GM18909 (cell line): Measurements from ENCODE around the gene LRR1.
A peak's percentile ranks its signal among the peaks of the same experiment; 100 is the strongest.

Experiments used
- ATAC-seq: cut with Tn5 transposase; IDR thresholded peaks from one replicate; pipeline ENCODE4 v1.9.1; 2021; ENCODE audit warnings: mild to moderate bottlenecking; ENCODE audit not compliant: unreplicated experiment, poor library complexity

Gene LRR1, protein sequence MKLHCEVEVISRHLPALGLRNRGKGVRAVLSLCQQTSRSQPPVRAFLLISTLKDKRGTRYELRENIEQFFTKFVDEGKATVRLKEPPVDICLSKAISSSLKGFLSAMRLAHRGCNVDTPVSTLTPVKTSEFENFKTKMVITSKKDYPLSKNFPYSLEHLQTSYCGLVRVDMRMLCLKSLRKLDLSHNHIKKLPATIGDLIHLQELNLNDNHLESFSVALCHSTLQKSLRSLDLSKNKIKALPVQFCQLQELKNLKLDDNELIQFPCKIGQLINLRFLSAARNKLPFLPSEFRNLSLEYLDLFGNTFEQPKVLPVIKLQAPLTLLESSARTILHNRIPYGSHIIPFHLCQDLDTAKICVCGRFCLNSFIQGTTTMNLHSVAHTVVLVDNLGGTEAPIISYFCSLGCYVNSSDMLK

DNA sequence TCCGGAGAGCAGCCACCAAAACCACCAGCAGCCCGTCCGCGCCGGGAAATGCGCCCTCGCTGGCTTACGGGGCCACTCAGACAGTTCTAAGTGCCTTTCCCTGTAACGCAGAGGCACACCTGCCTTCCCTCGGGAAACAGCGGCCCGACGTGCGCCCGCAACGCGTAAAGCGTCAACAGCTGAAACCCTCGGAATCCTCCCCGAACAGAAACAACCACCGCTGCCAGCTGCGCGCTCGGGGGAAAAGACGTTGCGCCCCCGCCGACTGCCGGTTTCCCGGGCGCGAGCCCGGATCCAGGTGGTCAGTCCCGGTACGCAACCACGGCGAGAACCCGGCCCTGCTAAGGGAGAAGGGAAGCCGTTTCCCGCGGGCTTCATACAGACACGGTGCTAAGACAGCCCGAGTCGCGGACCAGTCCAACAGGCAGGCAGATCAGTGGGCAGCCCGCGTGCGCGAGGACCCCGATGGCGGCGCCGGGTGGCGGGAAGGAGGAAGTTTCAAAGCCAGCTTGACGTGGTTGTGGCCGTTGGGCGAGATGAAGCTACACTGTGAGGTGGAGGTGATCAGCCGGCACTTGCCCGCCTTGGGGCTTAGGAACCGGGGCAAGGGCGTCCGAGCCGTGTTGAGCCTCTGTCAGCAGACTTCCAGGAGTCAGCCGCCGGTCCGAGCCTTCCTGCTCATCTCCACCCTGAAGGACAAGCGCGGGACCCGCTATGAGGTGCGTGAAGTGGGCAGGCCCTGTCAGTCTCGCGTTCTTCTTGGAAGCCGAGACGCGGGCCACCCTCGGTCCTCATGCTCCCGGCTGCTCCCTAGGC lies at the start of gene LRR1:
LRR1 (plus strand) TSS at position 456 of the 816 bp plus-strand sequence; CDS start at position 537, 81 bp downstream.
- ATAC-seq: peak; percentile 60

DNA sequence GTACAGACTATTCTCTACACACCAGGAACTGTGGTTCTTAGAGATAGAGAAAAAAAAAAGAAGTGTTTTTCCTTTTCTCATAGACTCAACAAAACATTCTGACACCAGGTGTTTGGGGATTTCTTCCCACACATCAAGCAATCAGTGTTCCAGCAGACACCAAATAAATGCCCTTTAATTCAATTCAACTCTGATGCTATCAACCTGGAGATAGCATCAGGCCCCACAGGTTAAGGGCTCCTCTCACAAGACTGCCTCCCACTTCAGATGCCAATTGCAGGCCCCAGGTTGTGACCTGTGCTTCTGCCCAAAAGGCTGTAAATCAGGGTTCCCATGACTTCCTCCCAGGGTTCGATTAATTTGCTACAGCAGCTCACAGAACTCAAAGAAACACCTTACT lies 49.3 kb upstream of the LRR1 start:
- ATAC-seq: no peak

DNA sequence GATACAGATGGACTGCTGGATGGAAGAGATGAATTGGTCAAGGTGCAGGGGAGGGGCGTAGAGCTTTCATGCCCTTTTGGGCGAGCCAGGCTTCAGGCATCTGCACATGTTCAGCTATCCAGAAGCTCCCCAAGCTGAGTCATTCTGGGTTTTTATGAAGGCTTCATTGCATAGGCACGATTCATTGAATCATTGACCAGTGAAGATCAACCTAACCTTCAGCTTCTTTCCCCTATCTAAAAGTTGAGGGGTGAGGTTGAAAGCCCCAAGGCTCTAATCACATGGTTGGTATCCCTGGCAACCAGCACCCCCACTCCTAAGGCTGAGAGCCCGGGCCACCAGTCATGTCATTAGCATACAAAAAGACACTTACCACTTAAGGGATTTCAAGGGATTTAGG lies 48.9 kb upstream of the LRR1 start:
- peak; percentile 59 for ATAC-seq

DNA sequence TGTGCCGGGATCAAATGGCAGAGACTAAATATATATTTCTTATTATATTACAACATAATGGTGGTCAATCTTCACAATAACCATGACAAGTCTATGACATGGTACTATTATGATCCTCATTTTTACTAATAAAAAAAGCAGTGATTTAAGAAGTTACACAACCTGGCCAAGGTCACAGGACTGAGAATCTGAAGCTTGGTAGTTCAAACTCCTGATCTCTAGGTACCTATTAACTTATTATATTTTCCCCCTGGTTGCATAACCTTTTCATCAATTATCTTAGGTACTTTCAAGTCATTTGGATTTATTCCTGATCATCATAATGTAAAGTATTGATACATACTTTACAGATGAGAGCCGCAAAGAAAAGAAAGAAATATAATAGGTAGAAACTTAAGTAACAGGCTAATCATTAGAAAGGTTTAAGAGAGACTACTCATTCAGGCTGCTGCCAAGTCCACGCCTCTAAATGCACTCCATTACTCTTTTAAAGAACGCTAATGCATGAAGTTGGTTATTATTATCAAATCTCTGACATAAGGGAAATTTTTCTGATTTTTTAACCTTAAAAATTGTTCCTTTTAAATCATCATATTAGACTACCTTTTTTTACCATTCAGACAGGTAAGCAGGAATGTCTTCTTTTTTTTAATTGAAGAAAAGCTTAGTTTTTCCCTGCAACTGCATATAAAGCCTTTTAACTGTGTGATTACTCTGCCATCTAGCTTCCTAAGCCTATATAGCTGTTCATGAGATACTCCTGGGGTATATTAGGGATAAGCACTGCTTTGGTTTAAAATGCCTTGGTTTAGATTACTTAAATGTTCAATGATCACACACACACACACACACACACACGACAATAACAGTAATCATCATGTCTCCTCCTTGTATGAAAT lies 48.2 kb upstream of the LRR1 start:
- no peak for ATAC-seq

DNA sequence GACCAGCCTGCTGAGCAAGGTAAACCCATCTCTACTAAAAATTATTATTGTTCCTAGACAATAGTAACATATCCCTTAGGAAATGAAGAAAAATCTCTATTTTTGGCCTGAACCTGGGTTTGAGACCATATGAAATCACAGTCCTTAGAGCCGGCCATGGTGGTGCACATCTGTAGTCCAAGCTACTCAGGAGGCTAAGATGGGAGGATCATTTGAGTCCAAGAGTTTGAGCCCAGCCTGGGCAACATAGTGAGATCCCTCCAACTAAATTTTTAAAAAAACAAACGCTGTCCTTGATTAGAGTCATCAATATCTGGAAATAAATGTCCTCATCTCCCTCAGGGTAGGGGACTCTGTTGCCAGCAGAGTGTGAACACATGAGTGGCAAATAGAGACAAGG lies 47.2 kb upstream of the LRR1 start:
- ATAC-seq: no peak

DNA sequence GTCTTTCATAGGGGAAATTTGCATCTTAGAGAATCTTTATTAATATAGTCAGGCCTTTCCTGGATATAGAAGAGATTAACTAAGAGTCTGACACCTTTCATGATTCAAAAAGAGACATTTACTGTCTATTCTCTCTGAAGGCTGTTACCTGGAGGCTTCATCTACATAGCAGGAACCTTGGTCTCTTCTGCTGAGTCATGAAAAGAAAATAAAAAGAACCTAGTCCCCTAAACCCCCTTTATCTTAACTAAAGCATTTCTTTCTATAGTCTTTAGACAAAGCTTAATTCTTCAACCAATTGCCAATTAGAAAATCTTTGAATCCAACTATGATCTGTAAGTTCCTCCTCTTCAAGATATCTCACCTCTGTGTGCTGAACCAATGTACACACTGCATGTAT lies 45.6 kb upstream of the LRR1 start:
- ATAC-seq: no peak

DNA sequence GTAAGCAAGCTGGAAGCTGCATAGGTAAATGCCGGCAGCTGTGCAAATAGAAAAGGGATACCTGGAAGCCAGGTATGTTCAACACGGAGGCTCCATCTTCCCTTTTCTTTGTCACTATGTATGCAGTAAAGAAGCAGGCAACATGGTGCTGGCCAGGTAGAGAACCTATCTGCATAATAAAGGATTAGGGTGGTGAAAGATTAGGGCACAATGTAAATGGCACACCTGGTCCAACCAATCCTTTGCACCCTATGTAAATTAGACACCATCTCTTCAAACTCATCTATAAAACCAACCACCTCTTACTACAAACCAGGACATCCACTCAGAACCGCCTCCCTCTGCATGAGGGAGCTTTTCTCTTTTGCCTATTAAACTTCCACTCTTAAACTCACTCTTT lies 44.8 kb upstream of the LRR1 start:
- no peak for ATAC-seq

DNA sequence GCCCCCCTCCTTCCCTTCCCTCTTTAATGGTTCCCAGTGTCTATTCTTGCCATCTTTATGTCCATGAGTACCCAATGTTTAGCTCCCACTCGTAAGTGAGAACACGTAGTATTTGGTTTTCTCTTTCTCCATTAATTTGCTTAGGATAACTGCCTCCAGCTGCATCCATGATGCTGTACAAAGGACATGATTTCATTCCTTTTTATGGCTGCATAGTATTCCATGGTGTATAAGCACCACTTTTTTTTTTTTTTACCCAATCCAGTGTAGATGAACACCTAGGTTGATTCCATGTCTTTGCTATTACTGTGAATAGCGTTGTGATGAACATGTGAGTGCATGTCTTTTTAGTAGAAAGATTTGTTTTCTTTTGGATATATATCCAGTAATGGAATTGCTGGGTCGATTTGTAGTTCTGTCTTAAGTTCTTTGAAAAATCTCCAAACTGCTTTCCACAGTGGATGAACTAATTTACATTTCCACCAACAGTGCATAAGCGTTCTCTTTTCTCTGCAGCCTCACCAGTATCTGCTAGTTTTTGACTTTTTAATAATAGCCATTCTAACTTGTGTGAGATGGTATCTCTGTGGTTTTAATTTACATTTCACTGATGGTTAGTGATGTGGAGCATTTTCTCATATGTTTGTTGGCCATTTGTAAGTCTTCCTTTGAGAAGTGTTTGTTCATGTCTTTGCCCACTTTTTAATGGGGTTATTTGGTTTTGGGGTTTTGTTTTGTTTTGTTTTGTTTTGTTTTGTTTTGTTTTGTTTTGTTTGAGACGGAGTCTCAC lies 38.6 kb upstream of the LRR1 start:
- ATAC-seq: no peak

DNA sequence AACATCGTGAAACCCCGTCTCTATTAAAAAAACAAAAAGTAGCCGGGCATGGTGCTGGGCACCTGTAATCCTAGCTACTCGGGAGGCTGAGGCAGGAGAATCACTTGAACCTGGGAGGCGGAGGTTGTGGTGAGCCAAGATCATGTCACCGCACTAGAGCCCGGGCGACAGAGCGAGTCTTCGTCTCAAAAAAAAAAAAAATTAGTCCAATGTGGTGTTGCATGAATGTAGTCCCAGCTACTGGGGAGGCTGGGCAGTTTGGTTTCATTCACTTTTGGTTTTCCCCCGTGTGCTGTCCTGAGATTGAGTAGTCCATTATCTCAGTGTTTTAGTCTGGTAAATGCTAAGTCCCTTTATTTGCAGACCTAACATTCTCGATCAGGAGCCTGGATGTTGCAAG lies 32.0 kb upstream of the LRR1 start:
- ATAC-seq: no peak

DNA sequence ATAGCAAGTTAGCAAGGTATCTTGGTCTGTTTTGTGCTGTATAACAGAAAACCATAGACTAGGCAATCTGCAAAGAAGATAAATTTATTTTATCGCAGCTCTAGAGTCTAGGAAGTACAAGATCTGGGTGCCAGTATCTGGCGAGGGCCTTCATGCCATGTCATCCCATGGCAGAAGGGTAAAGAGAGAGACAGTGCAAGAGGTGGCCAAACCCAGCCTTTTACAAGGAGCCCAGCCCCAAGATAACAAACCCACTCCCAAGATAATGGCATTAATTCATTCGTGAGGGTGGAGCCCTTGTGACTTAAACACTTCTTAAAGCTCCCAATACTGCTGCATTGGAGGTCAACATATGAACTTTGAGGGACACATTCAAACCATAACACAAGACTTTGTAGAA lies 29.5 kb upstream of the LRR1 start:
- ATAC-seq: no peak

DNA sequence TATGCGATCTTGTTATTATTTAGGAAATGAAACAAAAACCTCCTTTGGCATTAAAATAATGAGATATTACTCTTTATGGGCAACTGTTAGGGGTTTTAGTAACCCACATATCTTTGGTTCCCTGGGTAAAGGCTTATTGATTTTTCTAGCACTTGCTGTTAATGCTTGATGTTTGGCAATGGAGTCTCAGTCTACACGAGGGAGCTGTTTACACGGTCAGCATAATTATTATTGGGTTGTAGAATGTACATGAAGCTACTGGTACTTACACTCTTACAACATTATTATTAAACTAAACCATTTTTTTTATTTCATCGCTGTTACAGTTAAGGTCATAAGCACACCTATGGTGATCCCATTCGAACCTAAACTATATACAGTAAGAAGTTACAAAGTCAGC lies 24.7 kb upstream of the LRR1 start:
- no peak for ATAC-seq

DNA sequence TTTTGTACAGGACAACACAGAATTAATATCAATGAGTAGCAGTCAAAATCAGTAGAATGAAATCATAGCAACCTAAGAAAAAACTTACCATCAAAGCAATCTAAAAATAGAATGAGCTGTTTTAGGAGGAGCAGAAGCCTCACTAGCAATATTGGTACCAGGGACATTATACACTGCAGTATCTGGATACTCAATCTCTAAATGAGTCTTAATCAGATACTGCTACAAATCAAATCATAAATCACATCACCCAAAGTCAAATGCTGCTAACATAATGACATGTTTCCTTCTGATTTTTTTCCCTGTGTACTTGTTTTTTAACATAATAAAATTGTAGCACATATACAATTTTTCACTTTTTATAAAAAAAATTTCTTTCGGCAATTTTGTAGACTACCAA lies 20.6 kb upstream of the LRR1 start:
- no peak for ATAC-seq

DNA sequence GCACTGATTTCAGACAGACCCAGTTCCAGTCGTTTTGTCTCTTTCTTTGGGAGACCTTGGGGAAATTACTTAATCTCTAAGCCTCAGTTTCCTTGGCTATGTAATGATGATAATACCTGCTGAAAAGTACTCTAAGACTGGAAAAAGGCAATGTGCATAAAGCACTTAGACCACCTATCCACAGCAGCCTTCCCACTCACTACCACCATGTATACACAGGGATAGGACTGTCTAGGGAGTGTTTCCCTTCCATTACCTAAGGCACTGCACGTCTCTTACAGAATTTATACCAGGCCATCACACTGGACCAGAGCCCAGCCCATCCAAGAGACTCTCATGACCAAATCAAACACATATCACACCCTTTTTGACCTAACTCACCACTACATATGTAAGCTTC lies 18.9 kb upstream of the LRR1 start:
- no peak for ATAC-seq

DNA sequence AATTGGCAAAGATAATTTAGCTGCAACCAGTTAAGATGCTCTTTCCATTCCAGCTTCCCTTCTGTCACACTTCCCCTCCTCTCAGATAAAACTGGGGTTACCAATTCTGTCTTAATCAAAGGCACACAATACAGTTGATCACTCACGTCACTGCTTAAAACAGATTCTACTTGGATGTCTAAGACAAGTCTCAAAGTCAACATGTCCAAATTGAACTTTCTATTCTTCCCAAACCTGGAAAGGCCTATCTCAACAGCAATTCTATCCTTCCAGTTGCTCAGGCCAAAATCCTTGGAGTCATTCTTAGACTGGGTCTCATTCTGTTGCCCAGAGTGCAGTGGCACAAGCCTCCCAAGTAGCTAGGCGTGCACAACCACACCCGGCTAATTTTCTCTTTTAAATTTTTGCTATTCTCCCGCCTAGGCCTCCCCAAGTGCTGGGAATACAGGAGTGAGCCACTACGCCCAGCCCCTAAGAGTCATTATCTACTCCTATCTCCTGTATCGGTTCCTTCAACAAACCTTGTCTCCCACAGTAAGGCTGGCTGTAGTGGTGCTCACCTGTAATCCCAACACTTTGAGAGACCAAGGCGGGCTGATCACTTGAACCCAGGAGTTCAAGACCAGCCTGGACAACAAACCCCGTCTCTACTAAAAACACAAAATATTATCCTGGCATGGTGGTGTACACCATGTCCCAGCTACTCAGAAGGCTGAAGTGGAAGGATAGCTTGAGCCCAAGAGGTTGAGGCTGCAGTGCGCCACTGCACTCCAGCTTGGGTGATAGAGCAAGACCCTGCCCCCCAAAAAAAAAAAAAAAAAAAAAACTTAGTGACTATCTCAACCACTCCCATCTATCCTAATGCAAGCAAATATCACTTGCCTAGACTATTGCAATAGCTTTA lies 17.3 kb upstream of the LRR1 start:
- no peak for ATAC-seq

DNA sequence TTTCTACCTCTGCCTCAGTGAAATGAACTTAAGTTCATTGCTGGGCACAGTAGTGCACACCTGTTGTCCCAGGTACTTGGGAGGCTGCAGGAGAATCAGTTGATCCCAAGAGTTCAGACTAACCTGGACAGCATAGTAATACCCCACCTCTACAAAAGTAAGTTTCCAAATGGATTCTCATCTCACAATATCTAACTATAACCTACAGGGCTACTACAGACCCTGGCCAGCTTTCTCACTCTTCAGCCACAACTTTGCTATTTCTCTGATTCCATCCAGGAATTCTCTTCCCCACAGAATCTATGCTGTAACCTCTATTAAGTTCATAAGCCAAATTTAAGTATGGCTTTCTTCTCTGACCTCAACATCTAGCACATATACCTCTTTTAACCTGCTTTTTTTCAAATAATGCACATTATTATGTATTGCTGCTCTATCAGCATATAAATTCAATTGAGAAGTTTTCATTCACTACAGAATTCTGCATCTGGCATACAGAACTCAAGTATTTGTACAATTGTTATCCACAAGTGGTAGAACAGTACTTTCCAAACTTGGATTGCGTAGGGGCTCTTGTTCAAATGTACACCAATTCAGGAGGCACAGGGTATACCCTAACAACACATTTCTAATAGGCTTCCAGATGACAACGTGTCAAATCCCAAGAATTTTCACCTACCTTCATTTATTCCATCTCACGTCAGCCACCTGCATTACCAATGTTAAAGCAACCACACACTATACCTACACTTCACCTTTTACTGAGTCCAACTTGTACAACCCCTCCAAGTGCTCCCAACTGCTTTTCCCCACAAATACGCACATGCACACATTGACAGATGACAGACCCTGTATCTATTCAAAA lies 16.4 kb upstream of the LRR1 start:
- no peak for ATAC-seq

DNA sequence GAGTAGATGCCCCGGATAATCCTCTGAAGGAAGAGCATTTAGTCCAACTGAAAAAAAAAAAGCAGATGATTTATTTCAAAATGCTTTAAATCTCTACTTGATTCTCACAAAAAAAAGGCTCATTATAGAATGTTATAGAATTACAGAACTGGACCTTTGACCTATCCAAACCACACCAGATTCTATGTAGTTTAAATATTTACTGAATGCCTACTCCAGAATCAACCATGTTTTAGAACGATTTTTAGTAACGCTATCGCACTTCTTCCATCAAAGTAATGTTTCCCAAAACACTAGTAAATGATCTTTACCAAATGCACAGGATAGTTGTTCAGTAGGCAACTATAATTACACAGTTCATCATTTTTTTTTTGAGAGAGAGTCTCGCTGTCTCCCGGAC lies 15.1 kb upstream of the LRR1 start:
- no peak for ATAC-seq

DNA sequence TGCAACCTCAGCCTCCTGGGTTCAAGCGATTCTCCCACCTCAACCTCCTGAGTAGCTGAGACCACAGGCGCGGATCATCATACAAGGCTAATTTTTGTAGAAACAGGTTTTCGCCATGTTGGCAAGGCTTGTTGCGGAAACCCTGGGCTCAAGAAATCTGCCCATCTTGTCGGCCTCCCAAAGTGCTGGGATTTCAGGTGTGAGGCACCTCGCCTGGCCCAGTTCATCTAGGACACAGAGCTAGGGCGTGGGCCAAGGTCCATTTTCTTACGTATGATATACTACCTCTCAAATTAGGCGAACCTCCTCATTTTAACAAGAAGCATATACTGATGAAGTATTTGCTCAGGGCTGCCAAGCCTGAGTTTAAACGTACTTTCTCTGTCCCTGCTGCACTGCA lies 14.7 kb upstream of the LRR1 start:
- no peak for ATAC-seq
